ENCODE measurements around the gene C16orf96. TPM values are rescaled to one million over a fixed set of nuclear protein-coding genes. Genes with fewer than 3 reads are reported as not detected.

The C16orf96 gene
- polyA plus RNA-seq, 3 donors: 0.08 to 0.26 (median 0.18) TPM

- DNase-seq (ENCODE audit: low read depth in 3 of 3, low spot score in 2 of 3): no peak
Observed at GRCh38 chr16:4597174-4597573, 41.0 kb downstream of the C16orf96 start.

- DNase-seq (ENCODE audit: low read depth in 3 of 3, low spot score in 2 of 3): no peak
Observed at GRCh38 chr16:4599037-4599436, 42.9 kb downstream of the C16orf96 start.

GRCh38 chr16:4599545-4599944 lies 43.4 kb downstream of the C16orf96 start:
- DNase-seq (ENCODE audit: low read depth in 3 of 3, low spot score in 2 of 3): no peak

GRCh38 chr16:4601036-4601863 lies 45.1 kb downstream of the C16orf96 start:
- DNase-seq (ENCODE audit: low read depth in 3 of 3, low spot score in 2 of 3): no peak

DNA sequence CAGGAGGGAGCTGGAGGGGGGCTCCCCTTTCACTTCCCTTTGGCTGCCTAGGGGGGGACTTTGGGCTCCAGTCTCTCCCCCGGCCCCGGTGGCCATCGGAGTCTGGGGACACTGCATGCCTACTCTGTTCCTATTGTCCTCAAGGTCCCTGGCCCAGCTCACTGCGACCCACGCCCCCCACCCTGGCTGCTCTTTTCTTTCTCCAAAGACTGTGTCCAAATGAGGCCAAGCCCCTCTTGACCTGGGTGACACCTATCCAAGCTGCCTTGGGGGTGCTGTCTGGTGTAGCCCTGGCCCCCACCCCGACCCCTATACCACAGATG lies 45.7 kb downstream of the C16orf96 start:
- no peak for DNase-seq (ENCODE audit: low read depth in 3 of 3, low spot score in 2 of 3)

DNA sequence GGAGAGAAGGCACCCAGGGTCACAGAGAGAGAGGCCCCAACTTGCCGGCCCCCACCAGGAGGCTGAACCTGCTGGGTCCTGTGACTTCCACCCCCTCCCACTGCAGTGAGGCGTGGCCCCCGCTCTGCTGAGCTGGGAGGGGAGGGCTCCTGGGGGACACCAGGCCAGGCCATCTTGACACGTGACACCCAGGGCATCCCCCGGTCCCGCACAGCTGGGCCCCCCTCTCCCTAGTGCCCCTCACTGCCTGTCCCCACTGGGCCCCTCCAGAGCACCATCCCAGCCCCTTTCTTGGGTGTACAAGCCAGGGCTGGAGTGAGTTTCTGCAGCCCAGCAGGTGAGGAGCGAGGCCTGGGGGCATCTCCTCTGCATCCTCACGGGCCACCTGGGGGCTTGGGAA lies 46.2 kb downstream of the C16orf96 start:
- DNase-seq (ENCODE audit: low read depth in 3 of 3, low spot score in 2 of 3): no peak

- no peak for DNase-seq (ENCODE audit: low read depth in 3 of 3, low spot score in 2 of 3)
Observed at GRCh38 chr16:4603624-4604170, 47.6 kb downstream of the C16orf96 start.

GRCh38 chr16:4604401-4604800 lies 48.3 kb downstream of the C16orf96 start:
- DNase-seq (ENCODE audit: low read depth in 3 of 3, low spot score in 2 of 3): no peak

GRCh38 chr16:4606354-4606753 lies 50.2 kb downstream of the C16orf96 start:
- DNase-seq (ENCODE audit: low read depth in 3 of 3, low spot score in 2 of 3): no peak

- DNase-seq (ENCODE audit: low read depth in 3 of 3, low spot score in 2 of 3): no peak
Observed at GRCh38 chr16:4607841-4608703, 51.9 kb downstream of the C16orf96 start.

- DNase-seq (ENCODE audit: low read depth in 3 of 3, low spot score in 2 of 3): no peak
Observed at GRCh38 chr16:4608704-4608980, 52.5 kb downstream of the C16orf96 start.

DNA sequence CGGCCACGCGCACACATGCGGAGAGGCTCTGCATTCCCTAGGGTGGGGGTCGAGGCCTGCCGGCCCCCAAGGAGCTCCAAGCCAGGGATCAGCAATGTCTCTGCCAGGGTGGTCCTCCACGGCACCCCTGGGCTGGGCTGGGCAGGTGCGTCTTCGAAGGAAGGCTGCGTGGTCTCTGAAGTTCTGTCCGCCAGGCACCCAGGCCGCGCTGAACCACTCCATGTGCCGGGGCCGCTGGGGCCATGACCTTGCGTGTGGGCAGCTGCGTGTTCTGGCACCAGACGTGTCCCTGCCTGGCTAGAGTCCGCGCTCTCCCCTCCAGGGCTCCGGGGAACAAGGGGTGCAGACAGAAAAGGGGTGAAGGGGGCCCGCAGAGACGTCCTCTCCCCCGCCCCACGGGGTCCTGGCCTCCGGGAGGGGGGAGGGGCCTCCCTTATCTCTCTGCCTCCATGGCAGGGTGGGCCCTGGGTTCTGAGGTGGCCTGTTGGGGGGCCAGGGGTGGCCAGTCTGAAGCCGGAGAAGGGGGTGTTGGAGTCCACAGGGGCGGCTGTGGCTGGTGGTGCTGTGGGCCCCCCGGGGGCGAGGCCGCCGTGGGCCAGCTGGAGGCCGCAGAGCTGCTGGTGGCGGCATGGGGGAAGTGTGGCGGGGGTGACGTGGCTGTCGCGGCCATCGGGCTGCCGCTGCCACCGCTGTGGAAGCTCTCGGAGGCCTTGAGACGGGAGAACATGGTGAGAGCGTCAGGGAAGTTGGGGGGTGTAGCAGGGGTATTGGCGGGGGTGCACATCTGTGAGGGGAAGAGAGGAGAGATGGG lies 53.3 kb downstream of the C16orf96 start:
- no peak for DNase-seq (ENCODE audit: low read depth in 3 of 3, low spot score in 2 of 3)

GRCh38 chr16:4610011-4611005 lies 54.2 kb downstream of the C16orf96 start:
- no peak for DNase-seq (ENCODE audit: low read depth in 3 of 3, low spot score in 2 of 3)

DNA sequence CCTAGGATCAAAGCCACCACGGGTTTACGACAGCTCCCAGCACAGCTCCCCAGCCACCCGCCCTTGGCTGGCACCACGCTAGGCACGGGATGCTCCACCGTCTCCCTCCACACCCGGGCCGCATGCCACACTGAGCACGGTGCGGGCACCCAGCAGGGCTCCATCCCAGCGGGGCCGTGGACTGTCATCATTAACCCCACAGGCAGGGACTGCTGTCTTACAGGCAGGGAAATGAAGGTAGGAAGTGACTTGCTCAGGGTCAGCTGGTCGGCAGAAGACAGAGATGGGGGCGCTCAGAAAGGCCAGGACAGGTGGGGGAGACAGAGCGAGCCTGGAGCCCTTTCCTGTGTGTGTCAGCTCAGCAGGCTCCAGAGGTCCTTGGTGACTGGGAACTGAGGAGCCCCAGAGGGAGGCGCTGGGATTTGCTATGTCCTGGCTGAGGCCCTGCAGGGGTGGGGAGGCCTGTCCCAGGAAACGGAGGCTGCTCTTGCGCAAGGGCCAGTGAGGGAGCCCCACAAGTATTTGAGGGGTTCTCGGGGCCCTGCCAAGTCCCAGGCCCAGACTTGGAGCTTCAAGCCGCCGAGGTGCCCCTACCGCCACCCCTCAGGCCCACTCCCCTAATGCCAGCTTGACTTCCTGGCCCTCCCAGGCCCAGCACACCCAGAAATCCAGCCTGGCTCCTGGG lies 55.3 kb downstream of the C16orf96 start:
- DNase-seq (ENCODE audit: low read depth in 3 of 3, low spot score in 2 of 3): no peak

DNA sequence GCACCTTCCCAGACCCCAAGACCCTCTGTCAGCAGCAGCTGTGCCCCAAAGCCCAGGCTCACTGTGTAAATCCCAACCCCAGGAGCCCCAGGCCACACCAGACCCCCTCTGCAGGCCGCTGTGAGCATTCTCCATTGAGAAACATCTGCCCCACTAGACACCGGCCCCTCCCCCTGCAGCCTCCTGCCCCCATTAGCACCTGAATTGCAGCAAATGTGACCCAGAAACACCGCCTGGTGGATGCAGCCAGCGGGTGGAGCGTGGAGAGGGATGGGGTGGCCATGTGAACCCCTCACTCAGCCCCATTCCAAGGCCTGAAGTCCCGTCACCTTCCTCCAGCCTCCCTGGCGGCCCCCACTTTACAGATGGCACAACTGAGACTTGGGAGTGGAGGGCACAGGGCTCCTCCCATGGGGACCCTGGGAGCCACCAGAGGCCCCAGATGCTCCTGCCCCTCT lies 56.4 kb downstream of the C16orf96 start:
- DNase-seq (ENCODE audit: low read depth in 3 of 3, low spot score in 2 of 3): no peak

DNA sequence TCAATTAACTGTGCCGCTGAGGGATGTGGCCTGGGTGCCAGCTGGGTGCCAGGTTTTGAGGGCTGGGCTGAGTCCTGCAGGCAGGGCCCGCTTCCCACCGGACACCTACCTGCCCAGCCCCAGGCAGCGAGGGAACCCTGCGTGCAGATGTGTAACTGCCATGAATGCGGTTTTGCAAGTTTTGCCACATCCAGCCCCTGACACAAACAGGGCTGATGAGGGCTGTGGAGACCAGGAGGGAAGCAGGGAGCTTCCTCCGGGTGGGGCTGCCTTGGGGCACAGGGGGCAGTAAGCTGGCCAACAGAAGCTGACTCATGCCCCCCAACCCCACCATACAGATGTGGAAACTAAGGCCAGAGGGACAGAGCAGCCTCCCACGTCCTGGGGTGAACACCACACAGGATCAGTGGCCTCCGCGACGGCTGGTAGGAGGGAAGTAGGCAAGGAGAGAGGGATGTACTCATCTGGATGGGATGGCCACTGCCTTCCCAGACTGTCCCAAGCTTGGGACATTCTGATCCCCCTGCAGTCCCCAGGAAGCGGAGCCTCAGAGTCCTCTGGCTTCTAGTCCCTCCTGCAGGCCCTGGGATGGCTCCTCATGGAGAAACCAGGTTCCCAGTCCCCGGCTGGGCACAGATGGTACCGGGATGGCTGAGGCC lies 57.0 kb downstream of the C16orf96 start:
- DNase-seq (ENCODE audit: low read depth in 3 of 3, low spot score in 2 of 3): no peak

GRCh38 chr16:4613636-4614570 lies 57.8 kb downstream of the C16orf96 start:
- no peak for DNase-seq (ENCODE audit: low read depth in 3 of 3, low spot score in 2 of 3)

Data from right renal cortex interstitium (tissue), 3 donors.